Measurements from ENCODE around the gene FAM237B. TPM values are rescaled to one million over a fixed set of nuclear protein-coding genes. Genes with fewer than 3 reads are reported as not detected.
"Not testable (repeated sequence)": the region's sequence is repeated elsewhere in the genome, so short reads cannot be mapped to it uniquely, and the experiment has no call there.

Gene FAM237B
- total and polyA plus RNA-seq, 2 of the 13 experiments (the other 11 are each of a cell fraction or from before 2014, with no cell fraction given), result not detected

GRCh38 chr7:90320801-90321494, at the start of gene FAM237B (continued):
- TF ChIP-seq ZNF768 (CRISPR knock-in tag; IDR thresholded peaks at IDR 0.05) (peak; percentile 55; the same call in 1 of the 2 replicates), GABPB1 (CRISPR knock-in tag; IDR thresholded peaks at IDR 0.05) (0 out of 2 replicates have a peak, but pooled peaks have one; percentile 11), ZNF800 (CRISPR knock-in tag; IDR thresholded peaks at IDR 0.05) (peak; percentile 100)
- TF ChIP-seq, protein P1, sequence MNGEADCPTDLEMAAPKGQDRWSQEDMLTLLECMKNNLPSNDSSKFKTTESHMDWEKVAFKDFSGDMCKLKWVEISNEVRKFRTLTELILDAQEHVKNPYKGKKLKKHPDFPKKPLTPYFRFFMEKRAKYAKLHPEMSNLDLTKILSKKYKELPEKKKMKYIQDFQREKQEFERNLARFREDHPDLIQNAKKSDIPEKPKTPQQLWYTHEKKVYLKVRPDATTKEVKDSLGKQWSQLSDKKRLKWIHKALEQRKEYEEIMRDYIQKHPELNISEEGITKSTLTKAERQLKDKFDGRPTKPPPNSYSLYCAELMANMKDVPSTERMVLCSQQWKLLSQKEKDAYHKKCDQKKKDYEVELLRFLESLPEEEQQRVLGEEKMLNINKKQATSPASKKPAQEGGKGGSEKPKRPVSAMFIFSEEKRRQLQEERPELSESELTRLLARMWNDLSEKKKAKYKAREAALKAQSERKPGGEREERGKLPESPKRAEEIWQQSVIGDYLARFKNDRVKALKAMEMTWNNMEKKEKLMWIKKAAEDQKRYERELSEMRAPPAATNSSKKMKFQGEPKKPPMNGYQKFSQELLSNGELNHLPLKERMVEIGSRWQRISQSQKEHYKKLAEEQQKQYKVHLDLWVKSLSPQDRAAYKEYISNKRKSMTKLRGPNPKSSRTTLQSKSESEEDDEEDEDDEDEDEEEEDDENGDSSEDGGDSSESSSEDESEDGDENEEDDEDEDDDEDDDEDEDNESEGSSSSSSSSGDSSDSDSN (CRISPR knock-in tag; IDR thresholded peaks at IDR 0.05), result peak; percentile 36; the same call in 1 of the 2 replicates

- no peak overlapping the region for H3K27ac ChIP-seq (ENCODE audit: extremely low read length, insufficient read depth, low read length)
- peaks cover 48% of the 10 kb centered on the region for H3K79me2 ChIP-seq (ENCODE audit: insufficient read depth, low read length)
- no peak overlapping the region for H3K4me3 ChIP-seq (replicated peaks in 1 of 3; ENCODE audit: insufficient read depth in 1 of 3, low read depth in 2 of 3, low read length in 3 of 3)
- FAIRE-seq (no peak), ATAC-seq (no peak), DNase-seq (ENCODE audit: low spot score) (no peak)
- peaks cover 2 to 27% of the 10 kb centered on the region in 2 experiments; a peak in 3 of 5 replicates for H3K36me3 ChIP-seq (replicated peaks in 1 of 2; ENCODE audit: control insufficient read depth in 1 of 2, insufficient read depth in 2 of 2, low read length in 2 of 2)
- no TSS peak for BruUV-seq (replicated peaks)
- H3K9me3 ChIP-seq (ENCODE audit: low read length), result no peaks in the 10 kb centered on the region
- ChIA-PET CTCF (ENCODE audit: low intra/inter-chr PET ratio, low total read pairs) (no interaction called here), POLR2A (no interaction called here)
- peaks cover 25% of the 10 kb centered on the region for H3K4me1 ChIP-seq (ENCODE audit: insufficient read depth, low read length)
- intact Hi-C loops (cut with micrococcal nuclease; ENCODE audit: unreplicated experiment) (no loop called here), in situ Hi-C loops (cut with HindIII; ENCODE audit: extremely low pct_ligation_motif_present, low pct_unique_long_range_greater_than_20kb) (no loop called here)
- no peak overlapping the region for H2AFZ ChIP-seq (ENCODE audit: low read length)
- no peaks in the 10 kb centered on the region for H3K27me3 ChIP-seq (ENCODE audit: control insufficient read depth in 1 of 2, insufficient read depth in 2 of 2, low read length in 2 of 2)
- no peak overlapping the region for H3K4me2 ChIP-seq (ENCODE audit: low read depth, low read length)
- H3K9ac ChIP-seq (ENCODE audit: insufficient read depth, low read depth, low read length), result no peak overlapping the region
- H4K20me1 ChIP-seq (ENCODE audit: insufficient read depth, low read length), result no peaks in the 10 kb centered on the region
- no peak for TF ChIP-seq CERS6 (CRISPR knock-in tag; IDR thresholded peaks at IDR 0.05)
- no peak for TF ChIP-seq ZSCAN29 (CRISPR knock-in tag; conservative IDR thresholded peaks at IDR 0.05)
- no peak for TF ChIP-seq ZSCAN12 (CRISPR knock-in tag; IDR thresholded peaks at IDR 0.05)
- no peak for TF ChIP-seq ZNF3 (CRISPR knock-in tag; IDR thresholded peaks at IDR 0.05)
- no peak for TF ChIP-seq PITX1 (CRISPR knock-in tag; IDR thresholded peaks at IDR 0.05)
- no peak for TF ChIP-seq SPEN (CRISPR knock-in tag; IDR thresholded peaks at IDR 0.05; ENCODE audit: low read depth)
Observed at GRCh38 chr7:90351987-90352386, 30.9 kb upstream of the FAM237B start.

DNA sequence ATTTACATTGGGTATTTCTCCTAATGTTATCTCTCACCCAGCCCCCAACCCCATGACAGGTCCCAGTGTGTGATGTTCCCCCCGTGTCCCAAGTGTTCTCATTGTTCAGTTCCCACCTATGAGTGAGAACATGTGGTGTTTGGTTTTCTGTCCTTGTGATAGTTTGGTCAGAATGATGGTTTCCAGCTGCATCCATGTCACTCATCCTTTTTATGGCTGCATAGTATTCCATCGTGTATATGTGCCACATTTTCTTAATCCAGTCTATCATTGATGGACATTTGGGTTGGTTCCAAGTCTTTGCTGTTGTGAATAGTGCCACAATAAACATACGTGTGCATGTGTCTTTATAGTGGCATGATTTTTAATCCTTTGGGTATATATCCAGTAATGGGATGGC, 28.9 kb upstream of the FAM237B start:
- H3K4me2 ChIP-seq (ENCODE audit: low read depth, low read length); H3K27me3 ChIP-seq (ENCODE audit: control insufficient read depth in 1 of 2, insufficient read depth in 2 of 2, low read length in 2 of 2); ATAC-seq; H3K4me3 ChIP-seq (replicated peaks in 1 of 3; ENCODE audit: insufficient read depth in 1 of 3, low read depth in 2 of 3, low read length in 3 of 3); POLR2A ChIA-PET; DNase-seq (ENCODE audit: low spot score); H3K9me3 ChIP-seq (ENCODE audit: low read length); H4K20me1 ChIP-seq (ENCODE audit: insufficient read depth, low read length); H3K27ac ChIP-seq (ENCODE audit: extremely low read length, insufficient read depth, low read length); BruUV-seq (replicated peaks); CTCF ChIA-PET (ENCODE audit: low intra/inter-chr PET ratio, low total read pairs); in situ Hi-C loops (cut with HindIII; ENCODE audit: extremely low pct_ligation_motif_present, low pct_unique_long_range_greater_than_20kb); H2AFZ ChIP-seq (ENCODE audit: low read length); intact Hi-C loops (cut with micrococcal nuclease; ENCODE audit: unreplicated experiment); H3K36me3 ChIP-seq (replicated peaks in 1 of 2; ENCODE audit: control insufficient read depth in 1 of 2, insufficient read depth in 2 of 2, low read length in 2 of 2); H3K9ac ChIP-seq (ENCODE audit: insufficient read depth, low read depth, low read length); FAIRE-seq: not testable (repeated sequence)
- Histone ChIP-seq H3K4me1 (ENCODE audit: insufficient read depth, low read length) (peaks cover 29% of the 10 kb centered on the region), H3K79me2 (ENCODE audit: insufficient read depth, low read length) (peaks cover 52% of the 10 kb centered on the region)
- WGBS (ENCODE audit: low lambda C conversion rate), result 97% methylated on average over 3 of the region's 3 CpGs
